Measurements from ENCODE around the gene PRPSAP2.
A peak's percentile ranks its signal among the peaks of the same experiment; 100 is the strongest.
"Not testable (repeated sequence)": the region's sequence is repeated elsewhere in the genome, so short reads cannot be mapped to it uniquely, and the experiment has no call there.

The PRPSAP2 gene

GRCh38 chr17:18857864-18858566 lies at the start of gene PRPSAP2:
TSS of gene PRPSAP2 (plus strand) at chr17:18858131. CDS start at chr17:18865834, 7,703 bp downstream.
- DNase-seq = peak; percentile 95

DNA sequence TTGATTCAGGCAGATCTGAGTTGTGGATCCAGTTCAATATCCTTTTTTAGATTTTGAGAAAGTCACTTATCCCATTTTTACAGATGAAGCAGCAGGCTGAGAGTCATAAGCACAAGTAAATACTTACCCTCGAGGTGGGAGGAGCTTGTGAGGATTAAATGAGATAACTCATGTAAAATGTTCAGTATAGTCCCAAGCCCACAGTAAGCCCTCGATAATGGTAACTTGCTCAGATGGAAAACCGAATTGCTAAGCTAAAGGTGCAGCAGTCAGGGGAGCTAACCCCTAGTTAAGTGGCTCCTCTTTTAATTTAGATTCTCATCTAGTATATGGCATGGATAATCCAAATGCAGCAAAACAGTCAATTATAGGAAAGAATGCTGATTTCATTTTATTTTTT lies 42.0 kb upstream of the PRPSAP2 start:
- not testable (repeated sequence) for DNase-seq

DNA sequence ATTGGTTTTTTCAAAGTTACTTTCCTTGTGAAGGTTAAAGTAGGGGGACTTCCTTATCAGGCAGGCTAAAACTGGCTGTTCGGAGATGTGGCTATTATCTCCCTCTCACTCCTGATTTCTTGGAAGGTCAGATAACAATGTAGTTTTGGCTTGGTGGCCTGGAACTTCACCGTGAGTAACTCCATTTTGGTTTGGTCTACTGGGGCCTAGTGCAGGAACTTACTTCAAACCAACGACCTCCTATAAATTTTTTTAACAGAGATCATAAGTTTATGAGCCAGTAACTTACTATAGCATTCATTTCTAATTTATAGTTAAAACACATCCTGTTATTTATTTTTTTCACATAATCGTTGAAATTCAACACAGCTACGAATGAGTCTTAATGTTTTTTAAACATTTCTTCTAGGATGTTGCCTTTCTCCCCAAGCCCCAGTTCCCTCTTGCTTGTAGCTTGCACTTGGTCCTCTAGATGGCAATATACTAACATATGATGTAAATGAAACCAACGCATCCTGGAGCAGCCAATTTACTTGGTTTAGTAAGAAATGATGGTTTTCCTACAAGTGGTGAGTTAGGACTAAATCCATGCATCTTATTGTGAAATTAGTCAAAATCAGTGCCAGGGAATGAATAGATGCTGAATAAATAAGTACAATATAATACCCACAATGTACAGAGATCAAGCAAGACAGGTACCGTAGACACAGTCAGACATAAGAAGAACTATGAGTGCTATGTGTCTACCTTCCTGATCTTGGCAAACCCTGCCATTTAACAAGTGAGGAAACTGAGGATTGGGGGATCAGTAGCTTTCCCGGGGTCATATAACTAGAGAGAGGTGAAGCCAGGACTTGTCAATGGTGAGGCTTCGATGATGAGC lies 41.2 kb upstream of the PRPSAP2 start:
- DNase-seq = peak; percentile 24

DNA sequence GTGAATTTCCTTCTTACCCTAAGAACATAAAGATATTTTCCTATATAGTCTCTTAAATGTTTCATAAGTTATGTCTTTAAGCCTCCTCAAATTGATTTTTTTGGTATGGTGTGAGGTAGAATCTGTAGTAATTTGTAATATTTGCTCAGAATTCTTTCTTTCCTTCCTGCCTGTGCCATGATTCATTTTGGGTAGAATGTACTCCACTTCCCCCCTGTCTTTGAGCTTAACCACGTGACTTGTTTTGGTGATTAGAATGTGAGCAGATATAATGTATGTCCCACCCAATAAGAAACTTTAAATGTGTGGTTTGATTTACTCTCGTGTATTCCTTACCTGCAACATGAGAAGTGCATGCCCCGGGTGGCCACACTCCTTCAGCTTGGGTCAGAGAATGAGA lies 36.5 kb upstream of the PRPSAP2 start:
- DNase-seq = not testable (repeated sequence)

DNA sequence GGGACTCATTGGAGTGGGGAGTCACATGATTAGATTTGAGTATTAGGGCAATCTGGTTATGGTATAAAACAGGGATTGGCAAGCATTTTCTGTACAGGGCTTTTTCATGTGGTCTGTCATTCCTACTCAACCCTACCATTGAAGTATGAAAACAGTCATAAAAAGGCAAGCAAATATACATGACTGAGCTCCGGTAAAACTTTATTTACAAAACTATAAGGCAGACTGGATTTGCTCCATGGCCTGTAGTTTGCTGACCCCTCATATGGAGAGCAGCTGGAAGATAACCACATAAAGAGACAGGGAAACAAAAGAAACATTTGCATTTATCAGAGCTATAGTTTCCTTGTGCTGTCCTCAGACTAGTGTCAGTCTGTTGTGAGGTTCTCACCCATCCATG lies 30.3 kb upstream of the PRPSAP2 start:
- not testable (repeated sequence) for DNase-seq

- DNase-seq = no peak
Observed at GRCh38 chr17:18848501-18848900, 9.4 kb upstream of the PRPSAP2 start.

DNA sequence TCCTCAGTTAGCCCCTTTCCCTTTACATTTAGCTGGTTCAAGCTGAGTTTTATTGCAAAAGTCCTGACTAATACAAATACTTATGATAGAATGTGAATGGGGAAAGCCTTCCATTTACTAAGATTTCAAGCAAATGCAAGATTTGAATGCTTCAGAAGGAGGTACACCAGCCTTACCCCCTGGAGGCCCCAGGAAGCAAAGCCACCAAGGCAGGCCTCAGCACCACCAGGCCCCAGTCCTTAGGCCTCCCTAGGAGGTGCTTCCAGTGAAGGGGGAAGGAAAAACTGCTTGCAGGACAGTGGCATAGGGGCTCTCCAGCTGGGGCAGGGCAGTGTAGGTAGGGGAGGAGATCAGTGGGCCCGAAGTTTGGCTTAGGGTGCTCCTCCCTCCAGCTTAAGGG lies 7.3 kb upstream of the PRPSAP2 start:
- no peak for DNase-seq

GRCh38 chr17:18851201-18851600 lies 6.7 kb upstream of the PRPSAP2 start:
- DNase-seq = no peak

GRCh38 chr17:18854956-18855355 lies 3.0 kb upstream of the PRPSAP2 start:
- DNase-seq = no peak

GRCh38 chr17:18855831-18856569 lies 1.9 kb upstream of the PRPSAP2 start:
- peak; percentile 96 for DNase-seq

- DNase-seq = no peak
Observed at GRCh38 chr17:18856570-18856915, 1.4 kb upstream of the PRPSAP2 start.

GRCh38 chr17:18858567-18859245 lies 775 bp downstream of the PRPSAP2 start:
- no peak for DNase-seq

- no peak for DNase-seq
Observed at GRCh38 chr17:18859256-18859655, 1.3 kb downstream of the PRPSAP2 start.

DNA sequence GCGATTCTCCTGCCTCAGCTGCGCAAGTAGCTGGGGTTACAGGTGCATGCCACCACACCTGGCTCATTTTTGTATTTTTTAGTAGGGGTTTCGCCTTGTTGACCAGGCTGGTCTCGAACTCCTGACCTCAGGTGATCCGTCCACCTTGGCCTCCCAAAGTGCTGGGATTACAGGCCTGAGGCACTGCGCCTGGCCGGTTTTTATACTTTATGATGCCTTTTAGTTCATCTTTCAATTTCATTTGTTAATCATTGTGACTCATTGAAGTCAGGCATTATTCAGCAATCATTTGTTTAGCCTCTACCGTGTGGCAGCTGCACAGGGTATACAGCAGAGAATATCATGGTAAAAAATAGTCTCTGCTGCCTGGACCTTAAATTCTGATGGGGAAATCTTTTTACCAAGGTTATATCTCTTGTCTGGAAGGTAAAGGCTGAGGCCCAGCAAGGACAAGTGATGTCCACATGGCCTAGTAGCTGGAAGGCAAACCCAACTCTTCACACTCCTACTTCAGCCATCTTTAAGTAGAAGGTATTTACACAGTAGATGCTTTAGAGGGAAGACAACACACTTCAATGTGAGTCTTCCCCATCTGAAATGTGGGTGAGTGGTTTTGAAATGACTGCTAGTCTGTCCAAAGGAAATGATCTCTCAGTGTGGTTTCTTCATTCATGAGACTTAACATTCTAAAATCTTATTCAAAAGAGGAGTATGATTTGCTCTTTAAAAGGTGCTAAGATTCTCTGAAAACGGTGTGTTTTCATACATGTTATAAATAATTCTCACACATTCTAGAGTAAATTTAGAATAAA lies 2.4 kb downstream of the PRPSAP2 start:
- DNase-seq = no peak

DNA sequence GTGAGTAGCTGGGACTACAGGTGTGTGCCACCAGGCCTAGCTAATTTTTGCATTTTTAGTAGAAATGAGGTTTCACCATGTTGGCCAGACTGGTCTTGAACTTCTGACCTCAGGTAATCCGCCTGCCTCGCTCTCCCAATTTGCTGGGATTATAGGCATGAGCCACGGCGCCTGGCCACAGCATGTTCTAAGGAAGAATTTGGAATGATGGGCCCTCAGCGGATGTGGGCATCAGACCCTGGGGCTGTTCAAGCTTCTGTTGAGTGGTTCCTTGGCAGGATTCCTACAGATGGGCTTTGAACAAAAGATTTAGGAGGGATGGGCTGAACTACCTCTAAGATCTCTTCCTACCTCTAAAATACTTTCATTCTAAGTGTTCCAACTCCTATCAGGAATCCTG lies 4.1 kb downstream of the PRPSAP2 start:
- no peak for DNase-seq

DNA sequence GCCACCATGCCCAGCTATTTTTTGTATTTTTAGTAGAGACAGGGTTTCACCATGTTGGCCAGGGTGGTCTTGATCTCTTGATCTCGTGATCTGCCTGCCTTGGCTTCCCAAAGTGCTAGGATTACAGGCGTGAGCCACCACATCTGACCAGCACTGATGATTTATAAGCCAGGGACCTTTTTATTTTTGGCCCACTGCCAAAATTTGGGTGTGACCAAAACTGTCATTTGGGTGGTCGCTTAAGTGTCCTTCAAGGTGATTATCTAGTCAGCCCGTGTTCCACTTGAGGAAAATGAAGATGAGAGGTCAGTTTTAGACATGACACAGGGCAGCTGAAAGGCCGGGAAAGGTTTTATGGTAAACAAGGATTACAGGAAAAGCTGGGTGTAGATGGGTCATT lies 7.1 kb downstream of the PRPSAP2 start:
- not testable (repeated sequence) for DNase-seq

- no peak for DNase-seq
Observed at GRCh38 chr17:18866866-18867813, 9.2 kb downstream of the PRPSAP2 start.

GRCh38 chr17:18877104-18877645 lies 19.2 kb downstream of the PRPSAP2 start:
- no peak for DNase-seq

- DNase-seq = no peak
Observed at GRCh38 chr17:18888766-18889290, 30.9 kb downstream of the PRPSAP2 start.

DNA sequence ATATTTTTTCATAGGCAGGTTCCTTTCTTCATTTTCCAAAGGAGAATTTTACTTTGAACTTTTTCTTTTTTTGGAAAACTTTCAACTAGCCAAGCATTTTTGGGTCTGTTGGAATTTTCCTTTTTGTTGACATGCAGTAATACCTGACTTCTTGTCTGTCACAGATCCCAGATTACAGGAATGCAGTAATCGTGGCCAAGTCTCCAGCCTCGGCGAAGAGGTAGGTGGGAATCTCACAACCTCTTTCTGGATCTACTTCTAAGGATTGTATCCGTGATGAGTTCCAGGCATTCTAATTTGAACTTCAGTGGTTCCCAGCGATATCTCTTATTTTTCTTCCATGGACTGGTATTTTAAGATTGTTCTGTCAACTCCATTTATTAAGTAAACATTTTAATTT lies 31.7 kb downstream of the PRPSAP2 start:
- DNase-seq = no peak

Measured in left hindlimb (tissue), 1 donor.